ENCODE data around the gene FAM135A. TPM values are rescaled to one million over a fixed set of nuclear protein-coding genes. Genes with fewer than 3 reads are reported as not detected.

The FAM135A gene
- total and polyA plus RNA-seq, 9 of the 15 experiments (the other 6 are each of a cell fraction or from before 2014, with no cell fraction given) = 7.4 to 32.9 (median 19.2) TPM

DNA sequence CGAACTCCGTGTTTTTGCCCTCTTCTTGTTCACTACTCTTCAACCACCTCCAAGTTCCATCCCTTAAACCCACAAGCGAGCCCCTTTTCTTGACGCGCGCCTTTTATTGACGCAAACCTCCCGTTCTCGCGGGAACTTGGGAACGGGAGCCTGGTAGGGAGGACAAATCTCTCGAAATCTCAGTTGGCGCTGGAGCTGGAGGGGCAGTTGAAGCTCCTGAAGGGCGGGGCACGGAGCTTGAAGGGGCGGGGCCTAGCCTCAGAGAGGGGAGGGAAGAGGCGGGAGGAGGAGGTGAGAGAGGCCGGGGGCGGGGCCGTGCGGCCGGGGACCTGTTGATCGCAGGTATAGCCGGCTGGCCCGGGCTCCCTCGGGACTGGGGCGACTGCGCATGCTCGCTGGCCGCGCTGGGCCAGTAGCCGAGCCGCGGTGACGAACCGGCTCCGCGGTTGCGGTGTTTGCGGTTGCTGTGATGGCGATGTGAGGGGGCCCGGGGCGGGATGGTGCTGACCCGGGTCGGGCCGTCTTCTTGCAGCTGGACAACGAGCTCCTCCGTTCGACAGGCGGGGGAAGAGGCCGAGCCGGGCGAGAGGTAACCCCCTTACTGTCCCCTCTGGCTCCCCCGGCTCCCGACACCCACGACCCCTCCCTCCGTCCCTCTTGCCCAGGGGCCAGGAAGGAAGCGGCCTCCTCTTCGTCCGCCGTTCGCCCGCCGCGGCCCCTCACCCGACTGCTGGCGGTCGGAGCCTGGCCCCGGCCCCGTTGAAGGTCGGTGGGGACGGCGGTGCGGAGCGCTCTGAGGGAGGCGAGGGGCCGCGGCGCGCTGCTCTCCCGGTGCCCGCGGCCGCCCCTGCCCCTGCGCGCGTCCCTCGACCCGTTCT is at the start of gene FAM135A (continued):
- TF ChIP-seq HNRNPH1 (optimal IDR thresholded peaks at IDR 0.05; ENCODE audit: low read depth, low read length) = no peak
- TF ChIP-seq ARID2 (IDR thresholded peaks at IDR 0.05) = no peak
- no peak for TF ChIP-seq ZNF507 (tag; conservative IDR thresholded peaks at IDR 0.05)
- peak; percentile 96 for TF ChIP-seq ZHX1 (conservative IDR thresholded peaks at IDR 0.05; ENCODE audit: low read length)
- TF ChIP-seq NCOA2 (IDR thresholded peaks at IDR 0.05; ENCODE audit: partially characterized antibody in 2 of 2) = no peak
- TF ChIP-seq HNRNPL (IDR thresholded peaks at IDR 0.05; ENCODE audit: low read depth, low read length) = no peak
- no peak for TF ChIP-seq ZNF584 (CRISPR knock-in tag; IDR thresholded peaks at IDR 0.05; ENCODE audit: low read depth)
- TF ChIP-seq IRF2 (CRISPR knock-in tag; IDR thresholded peaks at IDR 0.05) = no peak
- peak; percentile 29; the same call in 1 of the 2 replicates for TF ChIP-seq FOXM1 (IDR thresholded peaks at IDR 0.05; ENCODE audit: low read depth)
- TF ChIP-seq FOXM1 (CRISPR knock-in tag; IDR thresholded peaks at IDR 0.05; ENCODE audit: low read depth) = 0 out of 2 replicates have a peak, but pooled peaks have one; percentile 30
- TF ChIP-seq ZNF217 (CRISPR knock-in tag; IDR thresholded peaks at IDR 0.05) = no peak
- no peak for TF ChIP-seq CREBBP (IDR thresholded peaks at IDR 0.05; ENCODE audit: low read depth, low read length)
- no peak for TF ChIP-seq IRF9 (tag; IDR thresholded peaks at IDR 0.05)
- TF ChIP-seq ARID4B (CRISPR knock-in tag; IDR thresholded peaks at IDR 0.05) = 0 out of 2 replicates have a peak, but pooled peaks have one; percentile 6
